Loucy (cell line): ENCODE data around the gene CLEC6A.
"Not testable (repeated sequence)": the region's sequence is repeated elsewhere in the genome, so short reads cannot be mapped to it uniquely, and the experiment has no call there.

Experiments
- H2AFZ ChIP-seq: fragments of 200-600 bp; sonication (generic); 2 replicates; pipeline ENCODE4 v1.6.0; 2016; ENCODE audit warnings: antibody characterized with exemption, mild to moderate bottlenecking, low read length, moderate library complexity
- H3F3A ChIP-seq: fragments of 200-600 bp; 2 replicates; pipeline ENCODE4 v1.6.0; 2016; ENCODE audit warnings: antibody characterized with exemption, low read depth, mild to moderate bottlenecking
- H3K27me3 ChIP-seq: fragments of 200-600 bp; sonication (generic); 2 replicates; pipeline ENCODE4 v1.6.1; 2014; ENCODE audit warnings: low read length, mild to moderate bottlenecking; ENCODE audit not compliant: insufficient read depth, poor library complexity, severe bottlenecking
- H3K36me3 ChIP-seq: fragments of 200-600 bp; sonication (generic); 2 replicates; pipeline ENCODE4 v1.6.1; 2016; ENCODE audit warnings: low read length; ENCODE audit not compliant: insufficient read depth
- H3K4me1 ChIP-seq: fragments of 200-600 bp; sonication (generic); 2 replicates; pipeline ENCODE4 v1.5.1; 2014; ENCODE audit warnings: low read length, mild to moderate bottlenecking; ENCODE audit not compliant: insufficient read depth, poor library complexity, severe bottlenecking
- H3K4me2 ChIP-seq: fragments of 200-600 bp; sonication (generic); 2 replicates; pipeline ENCODE4 v1.6.0; 2014; ENCODE audit warnings: antibody characterized with exemption, low read length, low read depth, mild to moderate bottlenecking; ENCODE audit not compliant: poor library complexity, severe bottlenecking
- H3K4me3 ChIP-seq: fragments of 200-600 bp; sonication (generic); 2 replicates; pipeline ENCODE4 v1.5.1; 2014; ENCODE audit warnings: low read length, mild to moderate bottlenecking, mixed read lengths; ENCODE audit not compliant: poor library complexity, severe bottlenecking
- H3K79me2 ChIP-seq: fragments of 200-600 bp; sonication (generic); 2 replicates; pipeline ENCODE4 v1.6.1; 2014; ENCODE audit warnings: low read length; ENCODE audit not compliant: insufficient read depth
- H3K9ac ChIP-seq: fragments of 200-600 bp; sonication (generic); 2 replicates; pipeline ENCODE4 v1.6.0; 2014; ENCODE audit warnings: mild to moderate bottlenecking, low read depth, low read length, moderate library complexity; ENCODE audit not compliant: poor library complexity, severe bottlenecking
- H3K9me2 ChIP-seq: fragments of 200-600 bp; sonication (generic); replicated peaks from 2 replicates; pipeline ENCODE4 v1.6.1; 2016; ENCODE audit warnings: low read depth, low read length, mixed read lengths
- H3K9me3 ChIP-seq: fragments of 200-600 bp; sonication (generic); 2 replicates; pipeline ENCODE4 v1.6.1; 2014; ENCODE audit warnings: mild to moderate bottlenecking, antibody characterized with exemption, low read length, low read depth; ENCODE audit not compliant: insufficient read depth
- H4K20me1 ChIP-seq: fragments of 200-600 bp; sonication (generic); 2 replicates; pipeline ENCODE4 v1.6.0; 2014; ENCODE audit warnings: antibody characterized with exemption, low read length, mild to moderate bottlenecking; ENCODE audit not compliant: insufficient read depth, poor library complexity, severe bottlenecking
- EZH2phosphoT487 ChIP-seq: fragments of 200-600 bp; IDR thresholded peaks from 2 replicates; pipeline ENCODE4 v1.6.1; 2018; ENCODE audit warnings: antibody characterized with exemption, mild to moderate bottlenecking, moderate library complexity, borderline replicate concordance
- TF ChIP-seq, protein P1 (sequence below): fragments of 200-600 bp; sonication (generic); conservative IDR thresholded peaks from 2 replicates; pipeline ENCODE4 v1.5.1; 2014; ENCODE audit warnings: mild to moderate bottlenecking, antibody characterized with exemption, low read length

The CLEC6A gene

DNA sequence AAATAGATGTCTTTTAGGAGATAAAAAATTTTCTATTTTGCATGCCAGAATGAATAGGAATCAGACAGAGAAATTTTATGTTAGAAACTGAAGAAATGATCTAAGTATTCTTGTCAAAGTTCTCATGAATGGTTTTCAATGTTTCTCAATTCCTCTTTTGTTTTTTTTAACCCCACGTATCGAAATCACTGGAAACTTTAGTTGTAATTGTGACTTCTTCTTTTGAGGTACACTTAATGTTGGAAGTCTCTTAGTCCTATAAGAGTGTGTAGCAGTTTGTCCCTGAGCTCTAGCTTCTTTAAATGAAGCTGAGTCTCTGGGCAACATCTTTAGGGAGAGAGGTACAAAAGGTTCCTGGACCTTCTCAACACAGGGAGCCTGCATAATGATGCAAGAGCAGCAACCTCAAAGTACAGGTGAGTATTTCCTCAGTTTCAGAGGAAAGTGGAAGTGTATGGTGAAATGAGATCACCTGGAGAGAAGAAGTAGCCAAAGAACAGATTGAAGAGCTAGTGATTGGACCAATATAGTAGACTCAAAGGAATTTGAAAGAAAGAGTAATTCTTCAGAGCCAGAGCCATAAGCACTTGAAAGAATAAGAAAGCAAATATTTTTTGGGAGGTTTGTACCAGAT is at the start of gene CLEC6A:
TSS of gene CLEC6A (plus strand) at position 236 of the 634 bp plus-strand sequence. CDS start at position 386, 150 bp downstream.
- H3K9me2 ChIP-seq: no peaks in the 10 kb centered on the region
- no peaks in the 10 kb centered on the region for H3K9me3 ChIP-seq
- H3F3A ChIP-seq: no peaks in the 10 kb centered on the region
- no peak within 1 kb of the TSS for H3K4me3 ChIP-seq
- H3K9ac ChIP-seq: no peak within 1 kb of the TSS
- no peaks in the 10 kb centered on the region for H3K36me3 ChIP-seq
- H4K20me1 ChIP-seq: no peaks in the 10 kb centered on the region
- no peaks in the 10 kb centered on the region for H3K79me2 ChIP-seq
- no peak within 1 kb of the TSS for H2AFZ ChIP-seq
- H3K4me1 ChIP-seq: no peaks in the 10 kb centered on the region
- H3K27me3 ChIP-seq: no peaks in the 10 kb centered on the region
- no peak within 1 kb of the TSS for H3K4me2 ChIP-seq
- no peak for TF ChIP-seq EZH2phosphoT487
- TF ChIP-seq, protein P1, sequence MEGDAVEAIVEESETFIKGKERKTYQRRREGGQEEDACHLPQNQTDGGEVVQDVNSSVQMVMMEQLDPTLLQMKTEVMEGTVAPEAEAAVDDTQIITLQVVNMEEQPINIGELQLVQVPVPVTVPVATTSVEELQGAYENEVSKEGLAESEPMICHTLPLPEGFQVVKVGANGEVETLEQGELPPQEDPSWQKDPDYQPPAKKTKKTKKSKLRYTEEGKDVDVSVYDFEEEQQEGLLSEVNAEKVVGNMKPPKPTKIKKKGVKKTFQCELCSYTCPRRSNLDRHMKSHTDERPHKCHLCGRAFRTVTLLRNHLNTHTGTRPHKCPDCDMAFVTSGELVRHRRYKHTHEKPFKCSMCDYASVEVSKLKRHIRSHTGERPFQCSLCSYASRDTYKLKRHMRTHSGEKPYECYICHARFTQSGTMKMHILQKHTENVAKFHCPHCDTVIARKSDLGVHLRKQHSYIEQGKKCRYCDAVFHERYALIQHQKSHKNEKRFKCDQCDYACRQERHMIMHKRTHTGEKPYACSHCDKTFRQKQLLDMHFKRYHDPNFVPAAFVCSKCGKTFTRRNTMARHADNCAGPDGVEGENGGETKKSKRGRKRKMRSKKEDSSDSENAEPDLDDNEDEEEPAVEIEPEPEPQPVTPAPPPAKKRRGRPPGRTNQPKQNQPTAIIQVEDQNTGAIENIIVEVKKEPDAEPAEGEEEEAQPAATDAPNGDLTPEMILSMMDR: no peak

DNA sequence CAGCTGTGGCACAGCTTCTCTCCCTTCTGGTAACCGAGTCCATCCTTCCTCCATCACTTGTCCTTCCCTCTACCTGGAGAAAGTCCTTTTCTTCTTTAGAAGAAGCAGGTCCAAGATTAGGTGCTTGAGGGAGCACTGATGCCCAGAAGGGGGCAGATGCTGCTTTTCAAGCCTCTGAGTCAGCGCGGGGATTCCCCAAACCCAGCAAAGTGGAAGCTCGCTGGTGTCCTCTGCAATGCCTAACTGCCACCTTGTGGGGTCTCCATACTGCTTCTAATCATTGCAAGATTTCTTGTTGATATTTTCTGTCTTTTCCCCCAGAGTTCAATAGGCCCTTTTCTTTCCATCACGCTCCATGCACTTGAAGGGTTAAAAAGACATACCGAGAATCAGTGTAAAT is 36.2 kb upstream of the CLEC6A start:
- H3K9me2 ChIP-seq, H3K9ac ChIP-seq, H4K20me1 ChIP-seq, H3K27me3 ChIP-seq, H3K36me3 ChIP-seq, H3K4me2 ChIP-seq, H2AFZ ChIP-seq, H3K79me2 ChIP-seq, H3K4me3 ChIP-seq, H3F3A ChIP-seq, H3K4me1 ChIP-seq, H3K9me3 ChIP-seq: not testable (repeated sequence)

DNA sequence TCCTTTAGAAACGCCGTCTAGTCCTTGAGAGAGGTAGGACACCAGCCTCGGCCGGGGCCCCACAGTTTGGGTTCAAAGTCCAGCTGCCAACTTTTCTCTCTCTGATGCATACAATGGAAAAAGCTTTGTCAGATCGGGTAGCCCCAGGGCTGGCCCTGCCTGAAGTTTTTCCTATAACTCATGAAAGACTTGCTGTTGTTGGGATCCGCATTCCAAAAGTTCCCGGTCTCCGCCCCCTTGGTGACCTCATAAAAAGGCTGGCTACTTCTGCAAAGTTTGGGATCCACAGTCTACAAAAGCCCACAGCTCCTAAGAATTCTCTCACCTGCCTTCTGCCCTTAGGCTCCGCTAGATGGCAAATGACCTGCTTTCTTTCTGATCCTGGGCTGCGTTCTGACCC is 35.3 kb upstream of the CLEC6A start:
- Histone ChIP-seq H4K20me1 (no peaks in the 10 kb centered on the region), H3K36me3 (no peaks in the 10 kb centered on the region)

DNA sequence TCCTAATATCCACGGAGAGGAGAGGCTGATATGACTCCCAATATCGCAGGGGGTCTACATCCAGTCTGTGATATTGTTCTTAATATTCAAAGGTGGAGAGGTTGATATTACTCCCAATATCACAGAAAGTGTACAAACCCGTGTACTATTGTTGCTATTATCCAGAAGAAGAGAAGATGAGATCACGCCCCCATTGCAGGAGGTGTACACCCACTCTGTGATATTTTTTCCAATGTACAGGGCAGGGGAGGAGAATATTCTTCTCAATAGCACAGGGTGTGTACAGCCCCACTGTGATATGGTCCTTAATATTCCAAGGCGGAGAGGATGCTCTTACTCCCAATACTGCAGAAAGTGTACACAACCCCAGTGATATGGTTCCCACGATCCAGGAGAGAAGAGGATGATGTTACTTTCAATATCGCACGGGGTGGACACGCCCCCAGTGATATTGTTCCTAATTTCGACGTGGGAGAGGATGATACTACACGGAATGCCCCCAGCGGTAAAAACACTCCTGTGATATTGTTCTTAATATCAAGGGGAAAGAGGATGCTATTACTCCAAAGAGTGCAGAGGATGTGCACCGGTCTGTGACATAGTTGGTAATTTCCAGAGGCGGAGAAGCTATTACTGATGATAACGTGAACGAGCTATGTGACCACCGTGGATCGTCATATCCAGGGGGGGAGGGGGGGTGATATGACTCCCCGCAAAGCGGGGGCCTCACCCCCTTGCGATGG is 11.1 kb upstream of the CLEC6A start:
- H3K36me3 ChIP-seq, H3K9ac ChIP-seq, H3K9me2 ChIP-seq, H3K27me3 ChIP-seq, H3K4me3 ChIP-seq, H3F3A ChIP-seq, H4K20me1 ChIP-seq, H3K4me2 ChIP-seq, H3K79me2 ChIP-seq, H2AFZ ChIP-seq, H3K4me1 ChIP-seq, H3K9me3 ChIP-seq: not testable (repeated sequence)

More for the DNA sequence above, 35.3 kb upstream of the CLEC6A start:
- H3K9me2 ChIP-seq: no peaks in the 10 kb centered on the region
- H3K9ac ChIP-seq: no peak overlapping the region
- H3F3A ChIP-seq: no peaks in the 10 kb centered on the region
- no peaks in the 10 kb centered on the region for H3K9me3 ChIP-seq
- no peaks in the 10 kb centered on the region for H3K4me1 ChIP-seq
- H2AFZ ChIP-seq: no peak overlapping the region
- H3K4me2 ChIP-seq: no peak overlapping the region
- H3K27me3 ChIP-seq: no peaks in the 10 kb centered on the region
- H3K79me2 ChIP-seq: no peaks in the 10 kb centered on the region
- TF ChIP-seq EZH2phosphoT487: no peak
- TF ChIP-seq, protein P1: no peak
- no peak overlapping the region for H3K4me3 ChIP-seq
